ENCODE measurements around the gene MIXL1.
"Not testable (repeated sequence)": the region's sequence is repeated elsewhere in the genome, so short reads cannot be mapped to it uniquely, and the experiment has no call there.

Gene MIXL1

DNA sequence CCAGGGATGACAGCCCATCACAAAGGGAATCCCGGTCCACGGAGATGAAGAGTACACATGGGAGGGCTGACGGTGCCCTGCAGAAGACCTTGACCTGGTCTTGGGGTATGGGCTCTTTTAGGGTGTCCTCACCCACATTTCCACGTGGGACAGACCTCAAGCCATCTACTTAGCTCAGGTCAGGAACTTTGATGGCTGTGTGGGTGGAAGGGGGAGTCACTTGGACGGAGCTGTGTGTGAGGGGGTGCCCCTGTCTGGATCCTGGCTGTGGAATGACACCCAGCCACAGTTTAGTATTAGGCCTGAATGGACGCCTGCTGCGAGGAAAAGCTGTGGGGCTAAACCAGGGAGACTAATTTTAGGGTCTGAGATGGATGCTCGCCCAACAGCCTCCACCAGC, 10.9 kb upstream of the MIXL1 start:
- no peak for DNase-seq (ENCODE audit: low read depth in 2 of 3, low spot score in 2 of 3)

DNA sequence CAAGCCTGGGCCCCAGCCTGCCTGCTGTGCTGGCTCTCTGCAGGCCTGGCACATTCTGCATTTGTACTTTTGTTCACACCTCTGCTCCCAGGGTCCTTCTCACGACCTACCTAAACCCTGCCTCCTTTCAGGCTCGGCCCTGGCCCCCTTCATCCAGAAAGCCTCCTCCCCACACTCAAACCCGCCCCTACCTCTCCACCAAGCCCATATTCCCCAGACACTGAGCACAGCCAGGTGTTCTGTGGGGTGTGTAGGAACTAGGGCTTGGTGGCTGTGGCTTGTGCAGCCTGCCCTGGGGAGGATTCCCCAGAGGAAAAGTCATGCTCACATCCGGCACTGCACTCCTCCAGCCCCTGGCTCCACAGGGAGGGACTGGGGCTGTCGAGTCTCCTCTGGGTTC, 8.2 kb upstream of the MIXL1 start:
- no peak for DNase-seq (ENCODE audit: low read depth in 2 of 3, low spot score in 2 of 3)

DNA sequence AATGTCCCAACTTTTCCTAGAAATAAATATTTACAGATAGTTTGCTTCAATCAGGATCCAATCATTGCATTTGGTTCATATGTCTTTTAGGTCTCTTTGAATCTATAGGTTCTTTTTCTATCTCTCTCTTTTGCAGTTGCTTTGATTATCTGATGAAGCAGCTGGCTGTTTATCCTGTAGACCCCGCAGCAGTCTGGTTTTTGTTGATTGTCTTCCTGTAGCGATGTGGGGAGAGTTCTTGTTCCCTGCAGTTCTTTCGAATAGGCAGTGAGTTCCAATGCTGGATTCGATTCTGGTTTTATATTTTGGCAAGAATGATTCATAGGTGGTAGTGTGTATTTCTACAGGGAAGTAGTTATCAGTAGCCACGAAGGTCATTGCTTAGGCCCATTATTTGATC, 7.4 kb upstream of the MIXL1 start:
- DNase-seq (ENCODE audit: low read depth in 2 of 3, low spot score in 2 of 3), result no peak

DNA sequence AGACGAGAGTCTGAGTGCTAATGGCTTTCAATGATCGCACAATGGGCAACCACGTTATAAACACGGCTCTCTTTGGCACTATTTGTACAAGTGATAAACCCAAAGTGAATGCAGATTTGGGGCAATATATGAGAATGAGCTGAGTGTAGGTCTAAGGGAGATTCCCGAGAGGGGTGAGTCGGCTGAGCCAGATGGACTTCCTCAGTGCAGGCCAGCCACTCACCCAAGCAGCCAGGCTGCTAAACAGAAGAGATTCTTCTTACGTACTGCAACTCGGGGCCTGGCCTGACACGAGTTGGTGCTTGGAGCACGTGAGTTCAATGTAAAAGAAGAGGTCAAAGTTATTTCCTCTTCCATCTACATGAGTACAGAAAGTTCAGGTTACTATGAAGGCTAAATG, 6.2 kb upstream of the MIXL1 start:
- no peak for DNase-seq (ENCODE audit: low read depth in 2 of 3, low spot score in 2 of 3)

DNA sequence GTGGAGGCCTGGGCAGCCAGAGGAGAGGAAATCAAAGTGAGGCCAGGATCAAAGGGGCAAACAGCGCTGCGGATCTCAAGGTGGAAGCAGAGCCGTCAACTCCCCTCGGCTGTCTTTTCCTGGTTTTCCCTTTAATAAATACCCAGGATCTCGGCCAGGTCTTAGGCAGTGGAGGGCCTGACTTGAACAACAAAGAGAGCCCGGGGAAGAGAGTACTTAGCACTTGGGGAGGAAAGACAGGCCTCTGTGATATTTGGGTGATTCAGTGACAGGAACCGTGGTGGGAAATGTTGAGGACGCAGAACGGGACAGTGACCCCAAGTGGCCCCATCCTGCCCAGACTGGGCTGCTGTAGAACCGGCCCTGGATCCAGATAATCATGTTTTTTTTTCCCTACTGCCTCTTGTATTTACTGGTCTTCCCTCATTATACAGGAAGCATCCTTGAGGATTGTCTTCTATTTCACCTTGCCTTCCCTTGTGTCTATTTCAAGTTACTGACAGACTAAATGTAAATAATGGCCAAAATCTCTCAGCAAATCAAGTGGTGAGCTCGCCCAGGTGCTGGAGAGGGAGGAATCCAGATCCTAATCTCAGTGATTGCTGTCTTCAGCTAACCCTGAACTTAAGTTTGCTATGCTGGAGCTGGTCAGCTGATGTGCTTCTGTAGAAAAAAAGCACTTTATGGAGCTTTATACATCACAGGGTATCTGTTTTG, 2.8 kb upstream of the MIXL1 start:
- DNase-seq (ENCODE audit: low read depth in 2 of 3, low spot score in 2 of 3), result no peak

DNA sequence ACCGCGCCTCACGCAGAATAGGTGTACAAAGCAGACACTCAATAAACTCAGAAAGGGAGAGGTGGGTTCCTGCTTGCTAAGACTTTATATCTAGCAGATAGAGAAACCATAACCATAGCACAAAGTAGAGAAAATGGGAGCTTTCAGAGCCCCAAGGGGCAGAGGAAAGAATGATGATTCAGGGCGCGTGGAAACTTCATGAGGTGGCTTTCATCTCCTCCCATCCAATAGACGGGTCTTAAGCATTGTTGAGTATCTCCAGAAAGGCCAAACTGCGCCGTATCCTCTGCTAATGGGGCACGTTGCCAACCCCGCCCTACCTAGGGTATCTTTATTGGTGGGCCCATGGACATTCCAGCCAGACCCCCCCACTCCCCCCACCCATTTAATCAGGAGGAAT, 778 bp upstream of the MIXL1 start:
- DNase-seq (ENCODE audit: low read depth in 2 of 3, low spot score in 2 of 3), result no peak

DNA sequence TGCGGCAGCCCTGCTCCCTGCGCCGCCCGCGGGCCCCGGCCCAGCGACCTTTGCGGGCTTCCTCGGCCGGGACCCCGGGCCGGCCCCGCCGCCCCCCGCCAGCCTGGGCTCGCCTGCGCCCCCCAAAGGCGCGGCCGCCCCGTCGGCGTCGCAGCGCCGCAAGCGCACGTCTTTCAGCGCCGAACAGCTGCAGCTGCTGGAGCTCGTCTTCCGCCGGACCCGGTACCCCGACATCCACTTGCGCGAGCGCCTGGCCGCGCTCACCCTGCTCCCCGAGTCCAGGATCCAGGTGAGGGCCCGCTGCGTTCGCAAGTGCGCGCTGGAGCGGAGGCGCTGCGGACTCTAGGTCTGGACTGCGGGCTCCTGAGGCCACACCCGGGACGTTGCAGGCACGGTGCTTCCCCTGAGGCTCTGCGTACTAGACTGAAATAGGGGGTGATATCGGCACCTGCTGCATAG, 351 bp downstream of the MIXL1 start:
- no peak for DNase-seq (ENCODE audit: low read depth in 2 of 3, low spot score in 2 of 3)

DNA sequence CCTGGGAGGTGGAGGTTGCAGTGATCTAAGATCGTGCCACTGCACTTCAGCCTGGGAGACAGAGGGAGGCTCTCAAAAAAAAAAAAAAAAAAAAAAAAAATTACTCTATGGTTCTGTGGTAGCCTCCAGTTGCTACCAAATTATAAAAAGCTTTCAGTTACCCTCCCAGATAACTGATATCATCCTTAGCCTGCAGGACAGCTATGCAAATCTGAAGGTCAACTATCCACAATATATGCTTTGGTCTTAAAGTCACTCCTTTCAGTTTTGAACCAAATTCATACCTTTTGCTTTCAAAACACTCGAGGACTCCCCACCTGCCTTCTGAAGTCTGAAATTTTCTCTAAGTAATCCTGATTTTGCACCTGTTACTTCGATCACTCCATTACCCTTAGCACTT, 3.1 kb downstream of the MIXL1 start:
- no peak for DNase-seq (ENCODE audit: low read depth in 2 of 3, low spot score in 2 of 3)

DNA sequence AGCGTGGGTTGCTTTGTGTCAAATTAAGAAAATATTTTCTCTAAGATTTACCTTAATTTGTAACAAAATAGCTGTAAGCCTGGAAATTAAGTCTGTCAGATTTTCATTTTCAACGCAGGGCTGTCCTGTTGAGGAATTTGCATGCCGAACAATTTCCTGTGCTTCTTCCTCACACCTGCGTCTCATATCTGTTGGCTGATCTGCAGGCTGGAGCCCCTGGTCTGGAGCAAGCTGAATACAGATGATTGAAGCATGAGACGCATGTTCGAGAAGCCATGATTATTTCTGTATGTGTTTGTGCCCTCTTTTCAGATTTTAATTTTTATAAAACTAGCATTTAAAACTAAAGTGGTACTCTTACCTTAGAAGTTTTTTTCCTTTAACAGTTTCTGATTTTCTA, 9.8 kb downstream of the MIXL1 start:
- no peak for DNase-seq (ENCODE audit: low read depth in 2 of 3, low spot score in 2 of 3)

DNA sequence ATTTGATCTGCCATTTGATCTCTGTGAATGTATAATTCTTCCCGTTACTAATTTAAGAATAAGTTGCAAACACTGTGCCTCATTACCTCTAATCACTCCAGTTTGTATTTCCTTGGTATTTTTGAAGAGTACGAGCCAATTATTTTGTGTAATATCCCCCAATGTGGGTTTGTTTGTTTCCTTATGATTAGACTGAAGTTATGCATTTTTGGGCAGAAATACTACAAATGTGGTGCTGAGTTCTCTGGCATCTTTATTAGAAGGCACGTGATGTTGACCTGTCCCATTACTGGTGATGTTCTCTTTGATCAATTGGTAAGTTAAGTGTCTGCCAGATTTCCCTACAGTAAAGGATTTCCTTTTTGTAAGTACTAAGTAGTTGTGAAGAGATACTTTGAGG, 10.3 kb downstream of the MIXL1 start:
- DNase-seq (ENCODE audit: low read depth in 2 of 3, low spot score in 2 of 3), result no peak

DNA sequence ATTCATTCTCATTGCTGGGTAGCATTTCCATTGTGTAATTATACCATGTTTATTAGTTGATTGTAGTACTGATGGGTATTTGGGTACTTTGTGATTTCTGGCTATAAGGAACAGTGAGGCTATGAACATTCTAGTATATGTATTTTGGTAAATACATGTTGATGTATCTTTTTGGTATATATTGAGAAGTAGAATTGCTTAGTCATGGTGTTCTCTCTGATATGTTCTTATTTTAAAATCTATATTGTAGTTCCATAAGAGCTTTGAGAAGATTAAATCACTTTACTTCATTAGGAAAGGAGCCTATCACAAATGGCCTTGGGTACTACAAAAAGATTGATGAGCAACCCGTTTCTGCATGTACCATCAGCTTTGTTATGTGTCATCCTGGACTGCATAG, 13.4 kb downstream of the MIXL1 start:
- no peak for DNase-seq (ENCODE audit: low read depth in 2 of 3, low spot score in 2 of 3)

DNA sequence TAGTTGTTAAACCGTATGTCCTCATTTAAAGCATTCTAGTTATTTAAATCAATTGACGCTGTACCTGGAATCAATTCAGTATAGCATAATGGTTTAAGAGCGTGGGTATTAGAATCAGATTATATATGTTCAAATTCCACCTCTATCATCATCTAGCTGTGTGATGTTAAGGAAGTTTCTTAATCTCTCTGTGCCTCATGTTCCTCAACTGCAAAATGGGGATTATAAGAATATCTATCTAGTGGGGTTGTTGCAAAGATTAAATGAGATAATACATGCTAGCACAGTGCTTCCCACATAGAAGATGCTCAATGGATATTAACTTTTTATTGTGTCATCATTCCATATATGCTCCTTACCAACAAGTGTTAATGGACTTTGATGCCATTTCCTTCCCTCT, 16.0 kb downstream of the MIXL1 start:
- no peak for DNase-seq (ENCODE audit: low read depth in 2 of 3, low spot score in 2 of 3)

DNA sequence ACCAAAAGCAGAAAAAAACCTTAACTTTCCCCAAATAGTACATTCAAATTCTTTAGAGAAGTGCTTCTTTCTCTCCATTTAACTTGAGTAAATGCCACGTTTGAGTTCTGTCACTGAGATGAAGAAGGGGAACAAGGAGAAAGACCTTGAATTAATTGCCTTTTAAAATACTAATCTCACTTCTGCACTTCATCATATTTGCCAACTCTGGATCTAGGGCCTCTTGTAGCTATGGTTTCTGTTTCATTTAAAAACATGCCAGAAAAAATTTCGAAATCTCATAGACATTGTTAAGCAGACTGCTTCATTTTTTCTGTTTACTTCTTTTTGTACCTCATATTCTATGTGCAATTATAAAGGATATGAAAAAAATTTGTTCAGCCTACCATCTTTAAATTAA, 24.6 kb downstream of the MIXL1 start:
- no peak for DNase-seq (ENCODE audit: low read depth in 2 of 3, low spot score in 2 of 3)

DNA sequence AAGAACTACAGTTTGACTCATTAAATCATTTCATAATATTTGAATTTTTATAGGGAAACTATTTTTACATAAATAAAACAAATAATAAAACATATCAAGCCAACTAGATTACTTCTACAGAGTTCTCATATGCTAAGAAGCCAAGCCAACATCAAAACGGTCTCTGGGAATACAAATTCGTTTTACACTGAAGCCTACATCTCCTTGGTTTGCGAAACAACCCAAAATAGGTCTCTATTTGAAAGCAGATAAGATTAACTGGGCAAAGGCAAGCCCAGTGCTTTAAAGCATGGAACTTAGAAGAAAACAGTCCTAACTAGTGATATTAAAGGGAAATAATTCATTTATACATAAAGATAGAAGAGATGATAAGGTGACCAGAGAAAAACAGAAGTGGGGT, 25.3 kb downstream of the MIXL1 start:
- DNase-seq (ENCODE audit: low read depth in 2 of 3, low spot score in 2 of 3), result no peak

DNA sequence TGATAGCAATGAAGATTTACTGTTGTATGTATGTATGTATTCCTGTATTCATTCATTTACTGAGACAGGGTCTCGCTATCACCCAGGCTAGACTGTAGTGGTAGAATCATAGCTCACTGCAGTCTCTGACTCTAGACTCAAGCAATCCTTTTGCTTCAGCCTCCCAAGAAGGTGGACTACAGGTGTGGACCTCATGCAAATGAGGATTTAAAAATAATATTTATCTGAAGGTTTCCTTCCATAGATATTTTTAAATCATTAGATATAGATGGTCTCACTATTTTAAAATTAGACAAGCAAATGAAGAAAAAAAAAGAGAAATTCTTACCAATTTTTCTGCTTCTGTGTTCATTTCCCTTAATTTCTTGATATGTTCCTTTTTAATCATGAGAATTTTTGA, 27.0 kb downstream of the MIXL1 start:
- DNase-seq (ENCODE audit: low read depth in 2 of 3, low spot score in 2 of 3), result no peak

DNA sequence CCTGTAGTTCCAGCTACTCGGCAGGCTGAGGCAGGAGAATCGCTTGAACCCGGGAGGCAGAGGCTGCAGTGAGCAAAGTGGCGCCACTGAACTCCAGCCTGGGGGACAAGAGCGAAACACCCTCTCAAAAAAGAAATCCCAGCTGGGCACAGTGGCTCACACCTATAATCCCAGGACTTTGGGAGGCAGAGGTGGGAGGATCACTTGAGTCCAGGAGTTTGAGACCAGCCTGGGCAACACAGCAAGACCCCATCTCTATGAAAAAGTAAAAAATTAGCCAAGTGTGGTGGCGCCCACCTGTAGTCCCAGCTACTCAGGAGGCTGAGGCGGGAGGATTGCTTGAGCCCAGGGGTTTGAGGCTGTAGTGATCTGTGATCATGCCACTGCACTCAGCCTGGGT, 29.4 kb downstream of the MIXL1 start:
- DNase-seq (ENCODE audit: low read depth in 2 of 3, low spot score in 2 of 3), result not testable (repeated sequence)

DNA sequence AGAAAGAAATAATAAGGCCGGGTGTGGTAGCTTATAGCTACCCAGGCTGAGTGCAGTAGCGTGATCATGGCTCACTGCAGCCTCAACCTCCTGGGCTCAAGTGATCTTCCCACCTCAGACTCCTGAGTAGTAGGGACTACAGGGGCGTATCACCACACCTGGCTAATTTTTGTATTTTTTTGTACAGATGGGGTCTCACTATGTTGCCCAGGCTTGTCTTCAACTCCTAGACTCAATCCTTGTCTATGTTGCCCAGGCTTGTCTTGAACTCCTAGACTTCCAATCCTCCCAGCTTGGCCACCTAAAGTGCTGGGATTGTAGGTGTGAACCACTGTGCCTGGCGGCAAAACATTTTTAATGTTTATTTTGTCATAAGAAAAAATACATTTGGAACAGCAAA, 30.5 kb downstream of the MIXL1 start:
- no peak for DNase-seq (ENCODE audit: low read depth in 2 of 3, low spot score in 2 of 3)

DNA sequence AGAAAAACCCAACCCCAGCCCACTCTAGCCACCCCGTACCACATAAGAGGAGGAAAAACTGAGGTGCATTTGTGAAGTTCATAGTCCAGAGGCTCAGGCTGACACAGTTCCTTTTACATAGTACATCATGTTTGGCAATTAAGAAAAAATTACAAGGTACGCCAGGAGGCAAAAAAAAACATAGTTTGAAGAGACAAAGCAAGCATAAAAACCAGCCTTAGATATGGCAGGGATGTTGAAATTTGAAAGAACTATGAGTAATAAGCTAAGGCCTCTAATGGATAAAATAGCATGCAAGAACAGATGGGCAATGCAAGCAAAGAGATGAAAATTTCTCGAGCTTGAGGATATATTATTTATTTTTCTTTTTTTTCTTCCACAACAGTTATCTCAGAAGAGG, 31.9 kb downstream of the MIXL1 start:
- DNase-seq (ENCODE audit: low read depth in 2 of 3, low spot score in 2 of 3), result no peak

DNA sequence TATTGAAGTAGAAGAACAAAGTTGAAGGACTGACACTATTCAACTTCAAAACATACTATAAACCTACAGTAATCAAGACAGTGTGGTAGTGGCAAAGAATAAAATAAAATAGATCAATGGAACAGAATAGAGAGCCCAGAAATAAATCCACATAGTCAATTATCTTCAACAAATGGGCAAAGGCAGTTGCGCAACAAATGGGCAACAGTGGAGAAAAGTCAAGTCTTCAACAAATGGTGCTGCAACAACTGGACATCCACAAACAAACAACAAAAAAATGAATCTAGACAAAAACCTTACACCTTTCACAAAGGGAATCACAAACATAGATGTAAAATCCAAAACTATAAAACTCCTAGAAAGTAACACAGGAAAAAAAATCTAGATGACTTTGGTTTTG, 38.4 kb downstream of the MIXL1 start:
- no peak for DNase-seq (ENCODE audit: low read depth in 2 of 3, low spot score in 2 of 3)

DNA sequence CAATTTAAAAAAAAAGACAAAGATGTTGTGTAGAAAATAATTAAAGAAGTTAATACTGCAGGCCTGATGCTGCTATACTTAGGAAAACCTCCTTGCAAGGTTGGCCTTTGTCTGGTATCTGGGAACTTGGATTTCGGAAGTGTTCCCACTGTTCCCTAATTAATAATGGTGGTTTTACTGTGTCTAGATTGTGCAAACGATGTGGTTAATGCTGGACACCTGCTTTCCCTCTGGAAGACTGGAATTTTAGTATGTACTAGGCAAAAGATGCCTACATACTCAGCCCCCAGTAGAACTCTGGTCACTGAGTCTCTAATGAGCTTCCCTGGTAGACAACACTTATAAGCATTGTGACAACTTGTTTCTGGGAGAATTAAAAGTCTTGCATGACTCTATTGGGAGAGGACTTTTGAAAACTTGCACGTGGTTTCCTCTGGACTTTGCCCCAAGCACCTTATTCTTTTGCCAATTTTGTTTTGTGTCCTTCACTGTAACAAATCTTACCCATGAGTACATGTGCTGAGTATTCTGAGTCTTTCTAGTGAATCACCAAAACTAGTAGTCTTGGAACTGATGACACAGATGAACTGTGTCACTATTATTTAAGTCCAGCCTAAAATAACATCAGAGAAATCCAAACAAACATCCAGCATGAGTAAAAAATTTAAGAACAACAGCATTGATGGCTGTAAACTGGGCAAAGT, 45.1 kb downstream of the MIXL1 start:
- DNase-seq (ENCODE audit: low read depth in 2 of 3, low spot score in 2 of 3), result no peak

DNA sequence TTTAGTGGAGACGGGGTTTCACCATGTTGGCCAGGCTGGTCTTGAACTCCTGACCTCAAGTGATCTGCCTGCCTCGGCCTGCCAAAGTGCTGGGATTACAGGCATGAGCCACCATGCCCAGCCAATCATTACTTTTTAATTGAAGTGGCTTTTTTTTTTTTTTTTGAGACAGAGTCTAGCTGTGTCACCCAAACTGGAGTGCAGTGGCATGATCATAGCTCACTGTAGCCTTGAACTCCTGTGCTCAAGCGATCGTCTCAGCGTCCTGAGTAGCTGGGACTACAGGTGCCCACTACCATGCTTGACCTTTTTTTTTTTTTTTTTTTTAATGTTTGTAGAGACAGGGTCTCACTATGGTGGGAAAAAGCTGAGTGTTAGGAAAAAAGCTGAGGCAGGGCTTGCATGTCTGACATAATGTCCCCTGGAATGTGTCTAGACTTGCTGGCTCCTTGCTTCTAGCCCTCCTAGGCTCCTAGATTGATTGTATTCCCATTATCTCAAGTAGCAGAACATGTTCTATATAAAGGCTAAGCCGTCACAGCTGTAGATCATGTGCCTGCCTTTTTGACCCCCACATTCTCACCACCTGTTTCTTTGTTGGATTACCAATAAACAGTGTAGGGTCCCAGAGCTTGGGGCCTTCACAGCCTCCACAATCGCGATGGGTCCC, 48.9 kb downstream of the MIXL1 start:
- DNase-seq (ENCODE audit: low read depth in 2 of 3, low spot score in 2 of 3), result not testable (repeated sequence)

DNA sequence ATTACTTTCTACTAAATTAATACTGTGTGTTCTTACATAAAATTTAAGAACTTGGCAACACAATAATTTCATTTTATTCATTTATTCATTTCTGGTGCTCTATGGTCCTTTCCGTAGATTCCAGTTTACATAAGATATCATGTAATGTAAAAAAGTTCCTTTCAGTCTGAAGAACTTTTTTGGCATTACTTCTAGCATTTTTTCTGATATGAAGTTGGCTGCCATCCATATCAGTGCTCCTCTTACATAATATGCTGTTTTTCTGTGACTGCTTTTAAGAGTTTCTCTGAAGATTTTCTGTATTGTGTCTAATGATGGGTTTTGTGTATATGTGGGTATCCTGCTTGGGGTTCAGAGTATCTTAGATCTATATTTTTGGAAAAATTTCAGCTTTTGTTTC, 50.7 kb downstream of the MIXL1 start:
- no peak for DNase-seq (ENCODE audit: low read depth in 2 of 3, low spot score in 2 of 3)
